Esophagus (tissue), 2 donors: ENCODE data around the gene MAP10. TPM values are rescaled to one million over a fixed set of nuclear protein-coding genes. Genes with fewer than 3 reads are reported as not detected.

Experiments
- H3K27ac ChIP-seq, 2 donors: one replicate each; pipeline ENCODE4 v1.5.1; 2013; ENCODE audit warnings: low read depth in 2 of 2, mild to moderate bottlenecking in 2 of 2, inconsistent platforms in 1 of 2, low read length in 1 of 2, moderate library complexity in 1 of 2
- H3K27me3 ChIP-seq, 2 donors: one replicate each; pipeline ENCODE4 v1.6.1; 2013; ENCODE audit warnings: low read length in 2 of 2, control low read depth in 1 of 2, mild to moderate bottlenecking in 1 of 2; ENCODE audit not compliant: insufficient read depth in 2 of 2, control insufficient read depth in 1 of 2
- H3K36me3 ChIP-seq, 2 donors: one replicate each; pipeline ENCODE4 v1.6.1; 2013; ENCODE audit warnings: low read length in 1 of 2; ENCODE audit not compliant: control insufficient read depth in 2 of 2, insufficient read depth in 2 of 2
- H3K4me1 ChIP-seq, 2 donors: one replicate each; pipeline ENCODE4 v1.6.1; 2013; ENCODE audit warnings: low read length in 1 of 2; ENCODE audit not compliant: control insufficient read depth in 2 of 2, insufficient read depth in 2 of 2
- H3K4me3 ChIP-seq, 2 donors: one replicate each; pipeline ENCODE4 v1.5.1; 2013; ENCODE audit warnings: low read length in 2 of 2, mild to moderate bottlenecking in 2 of 2, low read depth in 1 of 2, moderate library complexity in 1 of 2
- H3K9me3 ChIP-seq, 2 donors: one replicate each; pipeline ENCODE4 v1.6.1; 2013; ENCODE audit warnings: mild to moderate bottlenecking in 2 of 2, low read depth in 1 of 2, low read length in 1 of 2, moderate library complexity in 1 of 2; ENCODE audit not compliant: control insufficient read depth in 2 of 2, insufficient read depth in 1 of 2
- WGBS, 2 donors: extraction: QIAGEN DNeasy Blood & Tissue Kit; methylation state at CpG; one replicate each; pipeline ENCODE4 v1.1.7; 2013; 5-methylcytosine and 5-hydroxymethylcytosine counted together
- polyA plus RNA-seq, 2 donors: library from polyadenylated mRNA; stranded (reverse); fragments of 200-250 nt; gene quantifications; one replicate each; pipeline ENCODE4 v1.2.3, GENCODE V29; 2013
- donor health status: healthy with polysubstance abuse.
- donor health status: Bipolar disorder and iron deficiency.

Gene MAP10
- polyA plus RNA-seq, 2 donors: 0.45 to 0.52 TPM

- 97 to 100% methylated on average over 1 of the region's 1 CpG for WGBS, 2 donors
- no peak overlapping the region for H3K27ac ChIP-seq
- H3K27me3 ChIP-seq: no peaks in the 10 kb centered on the region
- H3K36me3 ChIP-seq: no peaks in the 10 kb centered on the region
- no peak overlapping the region for H3K4me3 ChIP-seq
- no peaks in the 10 kb centered on the region for H3K4me1 ChIP-seq
- H3K9me3 ChIP-seq: no peaks in the 10 kb centered on the region
These were observed 15.2 kb downstream of the MAP10 start for GRCh38 chr1:232820431-232820830.

- Histone ChIP-seq H3K27ac (no peak overlapping the region), H3K27me3 (no peaks in the 10 kb centered on the region), H3K9me3 (no peaks in the 10 kb centered on the region), H3K4me3 (no peak overlapping the region), H3K4me1 (no peaks in the 10 kb centered on the region), H3K36me3 (no peaks in the 10 kb centered on the region)
- 56 to 60% methylated on average over 2 of the region's 2 CpGs for WGBS, 2 donors
These were observed 17.3 kb downstream of the MAP10 start for GRCh38 chr1:232822530-232822929.

GRCh38 chr1:232826318-232826717, 21.1 kb downstream of the MAP10 start:
- no peaks in the 10 kb centered on the region for H3K27me3 ChIP-seq
- WGBS, 2 donors: 89 to 92% methylated on average over 1 of the region's 1 CpG
- no peak overlapping the region for H3K4me3 ChIP-seq
- no peaks in the 10 kb centered on the region for H3K4me1 ChIP-seq
- no peaks in the 10 kb centered on the region for H3K9me3 ChIP-seq
- no peak overlapping the region for H3K27ac ChIP-seq
- no peaks in the 10 kb centered on the region for H3K36me3 ChIP-seq

GRCh38 chr1:232830661-232831060, 25.4 kb downstream of the MAP10 start:
- H3K27ac ChIP-seq: no peak overlapping the region
- H3K36me3 ChIP-seq: no peaks in the 10 kb centered on the region
- no peaks in the 10 kb centered on the region for H3K27me3 ChIP-seq
- no peaks in the 10 kb centered on the region for H3K4me1 ChIP-seq
- WGBS, 2 donors: 82 to 85% methylated on average over 2 of the region's 2 CpGs
- no peak overlapping the region for H3K4me3 ChIP-seq
- H3K9me3 ChIP-seq: no peaks in the 10 kb centered on the region

- no peak overlapping the region for H3K27ac ChIP-seq
- H3K4me3 ChIP-seq: no peak overlapping the region
- no peaks in the 10 kb centered on the region for H3K27me3 ChIP-seq
- H3K36me3 ChIP-seq: no peaks in the 10 kb centered on the region
- H3K9me3 ChIP-seq: no peaks in the 10 kb centered on the region
- WGBS, 2 donors: 74 to 93% methylated on average over 2 of the region's 2 CpGs
- H3K4me1 ChIP-seq: no peaks in the 10 kb centered on the region
These were observed 26.7 kb downstream of the MAP10 start for GRCh38 chr1:232831895-232832294.

GRCh38 chr1:232834066-232834465, 28.9 kb downstream of the MAP10 start:
- H3K4me3 ChIP-seq: no peak overlapping the region
- WGBS, 2 donors: 41% methylated on average over 3 of the region's 3 CpGs
- no peaks in the 10 kb centered on the region for H3K4me1 ChIP-seq
- no peaks in the 10 kb centered on the region for H3K27me3 ChIP-seq
- H3K36me3 ChIP-seq: no peaks in the 10 kb centered on the region
- H3K27ac ChIP-seq: no peak overlapping the region
- no peaks in the 10 kb centered on the region for H3K9me3 ChIP-seq

GRCh38 chr1:232835166-232835565, 29.9 kb downstream of the MAP10 start:
- H3K9me3 ChIP-seq: no peaks in the 10 kb centered on the region
- no peaks in the 10 kb centered on the region for H3K36me3 ChIP-seq
- H3K27ac ChIP-seq: no peak overlapping the region
- WGBS, 2 donors: 62 to 71% methylated on average over 6 of the region's 6 CpGs
- no peak overlapping the region for H3K4me3 ChIP-seq
- no peaks in the 10 kb centered on the region for H3K4me1 ChIP-seq
- no peaks in the 10 kb centered on the region for H3K27me3 ChIP-seq

GRCh38 chr1:232837087-232837486, 31.9 kb downstream of the MAP10 start:
- no peak overlapping the region for H3K27ac ChIP-seq
- WGBS, 2 donors: 68 to 76% methylated on average over 4 of the region's 4 CpGs
- peaks cover 0 to 3% of the 10 kb centered on the region in 2 donors for H3K9me3 ChIP-seq
- no peaks in the 10 kb centered on the region for H3K27me3 ChIP-seq
- no peaks in the 10 kb centered on the region for H3K36me3 ChIP-seq
- H3K4me1 ChIP-seq: no peaks in the 10 kb centered on the region
- no peak overlapping the region for H3K4me3 ChIP-seq

- no peak overlapping the region for H3K4me3 ChIP-seq
These were observed 36.8 kb downstream of the MAP10 start for GRCh38 chr1:232841823-232842565.

GRCh38 chr1:232844791-232845190, 39.6 kb downstream of the MAP10 start:
- no peak overlapping the region for H3K27ac ChIP-seq
- no peaks in the 10 kb centered on the region for H3K36me3 ChIP-seq
- WGBS, 2 donors: 88 to 93% methylated on average over 5 of the region's 5 CpGs
- no peaks in the 10 kb centered on the region for H3K4me1 ChIP-seq
- H3K9me3 ChIP-seq: peaks cover 0 to 3% of the 10 kb centered on the region in 2 donors
- H3K4me3 ChIP-seq: no peak overlapping the region
- H3K27me3 ChIP-seq: no peaks in the 10 kb centered on the region

More at GRCh38 chr1:232841823-232842565, 36.8 kb downstream of the MAP10 start:
- Histone ChIP-seq H3K9me3 (peaks cover 0 to 3% of the 10 kb centered on the region in 2 donors), H3K27ac (no peak overlapping the region), H3K27me3 (no peaks in the 10 kb centered on the region), H3K4me1 (no peaks in the 10 kb centered on the region), H3K36me3 (no peaks in the 10 kb centered on the region)
- WGBS, 2 donors: 83 to 87% methylated on average over 6 of the region's 6 CpGs
